GM21515 (cell line): Measurements from ENCODE around the gene LAPTM5.

Experiments used
- ATAC-seq: cut with Tn5 transposase; IDR thresholded peaks from one replicate; pipeline ENCODE4 v1.9.1; 2021; ENCODE audit not compliant: unreplicated experiment

LAPTM5 gene

DNA sequence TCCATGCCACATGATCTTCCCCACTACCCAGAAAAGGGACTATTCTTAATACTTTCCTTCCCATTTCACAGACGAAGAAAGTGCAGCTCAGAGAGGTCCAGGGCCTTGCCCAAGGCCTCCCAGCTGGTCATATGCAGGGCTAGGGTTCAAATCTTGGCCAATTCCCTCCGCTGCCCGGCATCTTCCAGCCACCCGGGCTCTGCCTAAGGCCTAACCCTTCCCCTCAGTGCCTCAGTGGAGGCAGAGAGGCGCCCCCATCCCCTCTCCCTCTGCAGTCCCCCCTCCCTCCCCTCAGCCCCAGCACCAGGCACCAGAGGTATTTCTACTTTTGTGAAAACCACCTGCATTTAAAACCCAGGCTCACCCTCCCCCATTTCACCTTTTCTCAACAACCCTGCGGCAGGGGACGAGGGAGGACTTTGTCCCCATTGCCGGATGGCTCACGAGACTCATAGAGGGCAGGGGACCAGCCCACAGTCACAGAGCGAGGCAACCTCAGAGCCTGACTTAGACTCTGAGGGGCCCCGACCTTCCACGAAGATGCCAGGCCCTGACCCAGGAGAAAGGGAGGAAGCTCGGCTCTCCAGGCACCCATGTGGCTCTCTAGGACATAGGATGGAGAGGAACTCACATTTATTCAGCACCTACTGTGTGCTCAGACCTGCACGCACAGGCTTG, 12.3 kb downstream of the LAPTM5 start:
- no peak for ATAC-seq

GRCh38 chr1:30744060-30744756, 13.4 kb downstream of the LAPTM5 start:
- peak; percentile 40 for ATAC-seq

DNA sequence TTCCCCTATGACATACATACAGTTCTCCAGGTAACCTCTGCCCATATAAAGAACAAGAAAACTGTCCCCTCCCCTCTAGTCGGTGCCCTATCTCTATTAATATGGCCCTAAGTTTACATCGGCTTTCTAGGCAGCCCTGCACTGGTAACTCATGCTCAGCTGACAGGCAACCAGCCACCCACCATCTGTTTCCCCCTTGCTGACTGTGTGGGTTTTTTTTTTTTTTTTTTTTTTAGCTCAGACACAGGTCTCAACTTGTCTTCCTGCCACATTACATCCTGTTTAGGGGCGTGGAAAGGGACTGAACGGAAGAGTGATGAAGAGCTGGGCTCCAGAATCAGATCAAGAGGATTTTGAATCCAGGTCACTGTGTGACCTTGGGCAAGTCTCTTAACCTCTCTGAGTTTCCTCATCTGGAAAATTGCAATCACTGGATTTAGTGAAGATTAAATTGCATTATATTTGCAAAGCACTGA, 14.0 kb downstream of the LAPTM5 start:
- ATAC-seq: peak; percentile 29

DNA sequence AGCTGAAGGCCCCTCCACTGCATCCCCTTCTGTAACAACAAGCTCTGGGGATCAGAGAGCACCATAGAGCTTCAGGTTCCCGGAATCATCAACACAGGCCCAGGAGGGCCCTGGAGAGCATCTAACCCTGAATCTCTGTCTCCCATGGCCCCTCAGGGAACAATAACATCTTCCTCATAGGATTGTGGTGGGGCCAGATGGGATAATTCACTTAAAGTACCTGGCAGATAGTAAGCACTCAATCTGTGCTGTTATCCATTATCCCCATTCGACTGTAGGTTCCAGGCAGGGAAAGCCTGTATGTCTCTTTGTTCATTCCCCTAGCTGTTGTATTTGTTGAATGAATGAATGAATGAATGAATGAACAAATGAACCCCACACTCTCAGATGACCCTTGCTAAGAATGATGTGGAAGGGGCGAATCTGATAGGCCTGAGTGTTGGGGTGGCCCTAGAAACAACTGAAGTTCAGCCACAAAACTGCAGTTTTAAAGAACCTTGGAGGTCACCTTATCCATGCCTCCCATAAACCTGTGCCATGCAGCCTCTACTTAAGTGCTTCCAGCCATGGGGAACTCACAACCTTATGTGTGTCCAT, 14.5 kb downstream of the LAPTM5 start:
- ATAC-seq: no peak

- ATAC-seq: no peak
Observed at GRCh38 chr1:30742300-30742962, 15.1 kb downstream of the LAPTM5 start.

DNA sequence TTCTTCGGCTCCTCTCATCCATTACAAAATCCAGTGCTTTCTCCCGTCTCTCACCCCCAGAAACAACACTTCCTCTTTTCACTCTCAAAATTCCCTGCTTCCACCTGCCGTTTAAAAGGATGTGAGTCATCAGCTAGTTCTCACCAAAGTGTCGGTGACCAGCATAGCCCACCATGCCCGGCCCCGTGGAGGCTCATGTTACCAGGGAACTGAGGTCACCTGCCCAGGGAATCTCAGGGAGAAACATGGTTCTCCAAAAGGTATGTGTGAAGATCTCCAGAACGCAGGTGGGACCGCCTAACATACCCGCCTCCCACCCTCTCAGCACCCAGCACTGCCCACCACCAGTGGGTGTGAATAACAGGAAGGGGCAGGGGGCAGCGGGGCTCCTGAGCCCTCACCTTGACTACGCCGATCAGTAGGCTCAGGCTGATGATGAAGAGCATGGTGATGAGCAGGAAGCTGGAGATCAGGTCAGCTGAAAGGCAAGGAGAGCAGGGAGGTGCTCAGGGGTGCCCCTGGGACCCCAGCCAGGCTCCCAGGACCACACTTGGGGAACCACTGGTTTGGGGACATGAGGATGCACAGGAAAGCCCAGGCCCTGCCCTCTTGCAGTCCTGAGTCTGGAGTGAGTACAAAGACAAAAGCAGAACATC, 16.2 kb downstream of the LAPTM5 start:
- ATAC-seq: no peak

- ATAC-seq: no peak
Observed at GRCh38 chr1:30740251-30741238, 17.0 kb downstream of the LAPTM5 start.

GRCh38 chr1:30739601-30740000, 18.0 kb downstream of the LAPTM5 start:
- ATAC-seq: no peak

DNA sequence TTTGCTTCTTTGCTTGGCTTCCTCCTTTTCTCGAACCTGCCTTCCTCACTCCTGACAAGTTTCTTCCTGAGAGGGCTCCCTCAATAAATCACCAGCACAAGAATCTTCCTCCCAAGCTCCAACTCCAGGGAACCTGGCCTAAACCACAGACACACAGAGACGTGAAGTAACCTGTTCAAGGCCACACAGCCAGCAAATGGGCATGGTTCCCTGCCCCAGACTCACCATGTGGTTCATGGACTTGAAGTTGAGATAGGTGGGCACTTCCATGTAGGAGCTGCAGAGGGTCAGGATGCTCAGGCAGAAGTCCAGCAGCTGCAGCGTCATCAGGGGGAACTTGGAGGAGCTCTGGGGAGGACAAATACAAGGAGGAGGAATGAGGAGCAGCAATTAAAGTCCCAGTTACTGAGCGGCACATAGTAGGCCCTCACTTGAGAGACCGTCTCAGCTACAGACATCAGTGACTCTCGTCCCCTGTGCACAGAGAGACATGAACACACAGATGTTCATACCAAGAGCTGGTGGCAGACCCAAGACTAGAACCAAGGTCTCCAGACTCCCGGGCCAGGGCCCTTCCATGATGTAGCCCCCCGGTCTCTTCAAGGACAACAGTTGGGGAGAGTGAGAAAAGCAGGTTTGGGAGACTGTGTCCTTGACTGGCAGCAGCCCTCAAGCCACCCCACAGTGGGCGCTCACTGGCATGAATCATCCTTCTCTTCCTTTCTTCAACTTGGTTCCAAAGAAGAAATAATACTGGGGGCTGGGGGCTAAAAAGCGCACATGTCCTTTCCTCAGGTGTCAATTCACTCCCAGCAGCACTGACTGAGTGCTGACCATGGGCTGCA, 18.6 kb downstream of the LAPTM5 start:
- ATAC-seq: no peak

DNA sequence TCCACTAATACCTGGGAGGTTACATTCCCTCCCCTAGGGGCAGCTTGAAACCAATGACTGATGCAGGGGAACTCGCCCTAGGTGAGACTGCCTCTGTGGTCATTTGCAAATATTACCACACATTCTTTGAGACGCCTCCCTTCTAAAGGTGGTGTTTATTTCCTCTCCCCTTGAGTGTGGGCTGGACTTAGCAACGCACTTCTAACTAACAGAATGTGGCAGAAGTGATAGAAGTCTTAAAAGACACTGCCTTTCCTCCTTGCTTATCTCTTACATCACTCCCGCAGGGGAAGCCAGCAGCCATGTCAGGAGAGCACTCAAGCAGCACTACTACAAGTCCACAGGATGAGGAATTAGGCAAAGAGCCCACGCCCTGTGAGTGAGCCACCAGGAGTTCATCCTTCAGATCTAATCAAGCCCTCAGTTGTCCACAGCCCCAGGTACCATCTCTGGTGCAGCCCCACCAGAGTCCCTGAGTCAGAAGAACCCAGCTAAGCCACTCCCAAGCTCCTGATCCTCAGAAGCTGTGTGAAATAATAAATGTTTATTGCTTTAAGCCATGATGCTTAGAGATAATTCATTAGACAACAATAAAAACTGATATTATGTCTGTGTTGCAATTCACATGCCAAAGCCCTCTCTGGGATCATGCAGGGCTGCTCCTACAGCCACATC, 19.4 kb downstream of the LAPTM5 start:
- no peak for ATAC-seq

DNA sequence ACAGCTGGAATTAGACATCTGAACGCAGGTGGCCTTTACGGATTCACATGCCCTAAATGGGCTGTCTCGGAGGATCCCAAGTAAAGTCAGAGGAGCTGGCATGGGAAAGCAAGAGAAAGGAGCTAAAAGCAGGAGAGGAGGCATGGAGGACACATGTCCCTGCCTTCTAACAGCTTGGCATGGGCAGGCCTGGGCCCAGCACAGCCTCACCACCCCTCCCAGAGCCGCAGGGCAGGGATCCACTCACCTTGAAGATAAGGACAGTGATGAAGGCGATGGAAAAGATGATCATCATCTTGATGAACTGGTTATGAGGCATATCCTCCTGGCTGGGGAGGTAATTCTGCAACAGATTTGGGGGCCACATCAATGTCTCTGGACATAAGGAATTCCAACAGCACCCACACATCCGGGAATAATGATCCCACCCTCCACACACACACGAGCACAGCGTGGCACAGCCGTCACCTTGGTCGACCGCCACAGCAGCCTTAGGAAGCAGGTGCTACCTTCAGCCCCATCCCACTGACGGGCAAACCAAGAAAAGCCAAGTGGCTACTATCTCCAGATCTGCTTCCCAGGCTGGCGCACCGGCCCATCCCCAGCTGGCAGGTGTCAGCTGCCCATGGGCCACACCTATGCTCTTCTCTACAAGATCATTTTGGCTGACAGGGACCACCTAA, 20.1 kb downstream of the LAPTM5 start:
- no peak for ATAC-seq

DNA sequence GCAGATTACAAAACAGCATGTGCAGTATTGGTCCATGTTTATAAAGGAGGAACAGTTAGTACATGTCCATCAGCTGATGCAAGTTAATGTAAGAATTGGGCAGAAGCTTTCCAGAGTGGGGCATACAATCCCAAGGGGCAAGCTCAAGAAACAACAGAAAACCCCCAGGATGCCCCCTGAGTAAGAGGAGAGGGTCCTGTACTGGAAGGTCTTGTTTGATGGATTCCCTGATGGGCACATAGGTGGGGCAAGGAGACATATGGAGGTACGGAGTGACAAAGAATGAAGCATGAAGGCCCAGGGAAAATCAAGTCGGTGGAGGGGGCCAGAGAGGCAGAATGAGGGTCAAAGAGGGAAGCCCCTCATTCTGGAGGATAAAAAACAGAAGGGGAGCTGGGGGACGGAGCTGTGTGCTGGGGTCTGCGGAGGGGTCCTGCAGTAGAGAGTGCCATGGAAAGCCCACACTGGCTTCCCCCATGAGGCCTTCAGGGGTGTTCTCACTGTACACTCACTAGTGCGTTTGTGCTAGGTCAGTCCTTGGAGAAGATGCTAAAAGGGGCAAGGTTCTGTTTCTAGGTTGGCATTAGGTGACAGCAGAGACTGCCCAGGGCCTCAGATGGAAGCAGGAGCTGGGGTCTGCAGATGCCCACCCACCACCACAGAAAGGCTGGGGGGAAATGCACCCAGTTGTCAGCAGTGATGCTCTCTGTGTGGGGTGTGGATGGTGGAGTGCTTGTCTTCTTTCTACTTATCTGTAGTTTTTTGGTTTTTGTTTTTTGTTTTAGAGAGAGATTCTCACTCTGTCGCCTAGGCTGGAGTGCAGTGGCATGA, 21.7 kb downstream of the LAPTM5 start:
- ATAC-seq: no peak

DNA sequence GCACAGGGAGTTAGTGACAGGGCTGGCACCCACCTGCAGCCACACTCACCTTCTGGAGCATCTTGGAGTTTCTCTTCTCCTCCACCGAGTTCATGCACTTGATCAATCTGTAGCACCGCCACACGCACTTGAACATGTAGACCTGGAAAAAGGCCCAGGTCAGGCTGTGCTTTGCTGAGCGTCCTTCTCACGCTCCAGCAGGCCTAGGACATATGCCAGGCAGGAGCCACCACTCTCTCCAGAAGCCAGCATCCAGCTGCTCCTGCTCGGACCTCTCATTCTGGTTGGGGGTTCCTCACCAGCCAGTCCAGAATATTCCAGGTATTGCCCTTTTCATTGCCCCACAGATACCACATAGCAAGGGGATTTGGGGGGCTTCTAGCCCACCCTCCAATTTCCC, 22.4 kb downstream of the LAPTM5 start:
- no peak for ATAC-seq

GRCh38 chr1:30734580-30734979, 23.0 kb downstream of the LAPTM5 start:
- ATAC-seq: no peak

DNA sequence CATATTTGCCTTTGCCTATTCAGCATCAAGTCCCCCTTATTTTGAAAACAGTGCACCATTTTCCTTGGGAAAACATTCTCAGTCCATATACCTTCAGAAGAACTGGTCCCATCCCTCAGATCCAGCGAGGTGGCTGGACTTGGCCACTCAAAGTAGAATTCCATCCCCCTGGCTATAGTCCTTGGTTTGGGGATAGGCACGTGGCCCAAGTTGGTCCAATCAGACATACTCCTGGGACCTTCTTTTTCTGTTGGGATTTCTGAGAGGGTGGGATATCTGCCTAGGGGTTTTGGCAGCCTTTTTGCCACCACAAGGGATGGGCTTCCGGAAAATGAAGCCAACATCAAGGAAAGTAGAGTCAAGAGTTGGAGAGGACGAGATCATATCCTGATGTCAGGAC, 23.5 kb downstream of the LAPTM5 start:
- ATAC-seq: no peak

DNA sequence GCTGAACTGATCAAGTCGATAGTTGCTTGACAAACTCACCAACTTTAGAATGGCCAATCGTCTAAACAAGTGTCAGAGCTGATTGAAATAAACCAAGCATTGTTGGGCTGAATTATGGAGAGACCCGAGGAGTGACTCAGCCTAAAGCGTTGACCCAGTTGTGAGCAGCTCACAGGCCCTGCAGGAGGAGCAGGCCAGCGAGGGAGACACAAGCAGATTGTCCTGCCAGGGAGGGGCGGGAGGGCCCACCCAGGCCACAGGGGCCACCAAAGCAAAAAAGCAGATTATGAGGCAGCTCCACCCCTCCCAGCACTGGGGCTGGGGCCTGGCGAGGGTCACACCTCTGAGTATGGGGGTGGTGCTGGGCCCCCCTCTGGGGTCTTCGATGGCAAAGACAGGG, 24.1 kb downstream of the LAPTM5 start:
- no peak for ATAC-seq
